ENCODE measurements around the gene GLI2.

The GLI2 gene

DNA sequence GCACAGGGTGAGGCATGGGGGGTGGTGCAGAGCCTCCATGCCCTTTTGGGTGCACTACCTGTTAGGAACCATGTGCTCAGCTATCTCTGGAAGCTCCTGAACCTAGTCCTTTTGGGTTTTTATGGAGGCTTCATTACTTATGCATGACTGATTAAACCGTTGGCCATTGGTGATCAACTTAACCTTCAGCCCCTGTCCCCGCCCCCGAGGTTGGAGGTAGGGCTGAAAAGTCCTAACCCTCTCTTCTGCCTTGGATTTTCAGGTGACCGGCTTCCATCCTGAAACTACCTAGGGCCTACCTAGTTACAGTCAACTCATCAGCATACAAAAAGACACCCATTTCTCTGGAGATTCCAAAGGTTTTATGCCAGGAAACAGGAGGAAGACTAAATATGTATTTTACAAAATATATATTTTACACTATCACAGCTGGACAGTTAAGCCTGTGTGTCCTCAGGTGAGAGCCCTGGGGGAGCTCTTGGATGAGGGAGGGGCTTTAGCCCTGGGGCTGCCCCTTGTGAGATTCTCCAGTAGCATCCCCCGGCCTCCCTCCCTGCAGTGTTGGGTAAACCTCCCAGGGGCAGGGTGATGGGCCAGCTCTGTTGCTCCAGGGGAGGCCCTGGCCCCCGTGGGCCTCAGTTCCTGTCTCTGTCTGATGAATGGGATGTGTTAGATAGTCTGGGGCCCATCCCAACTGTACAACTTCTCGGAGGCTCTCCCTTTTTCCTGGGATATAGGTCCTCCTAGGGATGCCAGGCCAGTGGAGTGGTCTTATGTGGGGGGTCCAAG, 24.1 kb downstream of the GLI2 start:
- DNase-seq: no peak

DNA sequence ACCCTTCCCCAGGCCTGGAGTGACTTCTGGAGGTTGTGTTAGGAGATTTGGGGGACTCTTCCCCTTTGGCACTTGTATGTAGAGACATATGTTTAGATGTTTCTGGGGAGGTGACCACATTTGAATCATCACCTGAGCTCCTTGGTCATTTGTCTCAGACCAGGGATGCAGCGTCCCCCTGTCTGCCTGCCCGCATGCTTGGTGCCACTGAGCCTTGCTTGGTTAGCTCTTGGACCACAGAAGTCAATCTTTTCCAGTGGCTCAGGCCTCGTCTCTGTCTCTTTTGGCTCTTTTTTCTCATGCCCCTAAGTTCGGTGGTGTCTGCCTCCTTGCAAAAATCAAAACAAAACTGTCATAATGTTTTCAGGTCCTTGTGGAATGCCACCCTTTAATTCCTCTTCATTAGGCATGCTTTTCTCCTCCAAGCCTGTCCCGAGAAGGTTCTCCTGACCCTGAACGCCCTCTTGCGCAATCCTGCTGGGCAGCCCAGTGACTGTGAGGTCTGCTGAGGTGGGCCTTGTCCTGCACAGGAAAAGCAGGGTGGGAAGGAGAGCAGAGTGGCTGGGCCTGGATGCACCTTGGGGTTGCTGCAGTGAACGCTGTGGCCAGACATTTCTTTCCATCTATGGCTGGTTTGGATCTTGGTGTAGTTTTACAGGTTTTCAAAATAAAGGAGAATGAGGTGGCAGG, 24.9 kb downstream of the GLI2 start:
- no peak for DNase-seq

DNA sequence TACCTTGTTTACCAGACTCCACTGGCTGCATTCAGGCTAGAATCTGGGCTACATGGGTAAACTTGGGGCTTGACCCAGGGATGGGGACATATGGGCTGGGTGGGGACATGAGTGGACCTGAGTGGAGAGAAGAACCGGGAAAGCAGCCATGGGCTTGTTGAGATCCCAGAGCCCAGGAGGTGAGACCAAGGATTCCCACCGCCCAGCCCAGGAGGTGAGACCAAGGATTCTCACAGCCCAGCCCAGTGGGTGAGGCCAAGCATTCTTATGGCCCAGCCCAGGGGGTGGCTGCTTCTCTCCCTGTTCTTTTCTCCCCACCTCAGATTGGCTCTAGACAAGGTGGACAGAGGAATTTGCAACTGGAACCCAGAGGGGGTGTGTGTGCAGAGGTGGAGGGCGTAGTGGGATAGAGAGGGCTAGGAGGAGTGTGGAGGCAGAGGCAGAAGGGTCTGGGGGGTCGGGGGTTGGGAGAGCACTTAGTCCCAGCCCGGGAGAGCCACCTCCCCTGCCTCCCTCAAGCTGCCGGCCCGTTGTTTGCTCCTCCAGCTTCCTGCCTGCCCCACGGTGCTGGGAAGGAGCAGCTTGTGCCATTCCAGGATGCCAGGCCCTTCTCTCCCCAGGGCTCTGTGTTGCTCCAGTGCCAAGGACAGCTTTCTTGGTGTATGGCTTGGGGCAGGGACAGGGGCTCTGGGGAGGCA, 25.6 kb downstream of the GLI2 start:
- no peak for DNase-seq

DNA sequence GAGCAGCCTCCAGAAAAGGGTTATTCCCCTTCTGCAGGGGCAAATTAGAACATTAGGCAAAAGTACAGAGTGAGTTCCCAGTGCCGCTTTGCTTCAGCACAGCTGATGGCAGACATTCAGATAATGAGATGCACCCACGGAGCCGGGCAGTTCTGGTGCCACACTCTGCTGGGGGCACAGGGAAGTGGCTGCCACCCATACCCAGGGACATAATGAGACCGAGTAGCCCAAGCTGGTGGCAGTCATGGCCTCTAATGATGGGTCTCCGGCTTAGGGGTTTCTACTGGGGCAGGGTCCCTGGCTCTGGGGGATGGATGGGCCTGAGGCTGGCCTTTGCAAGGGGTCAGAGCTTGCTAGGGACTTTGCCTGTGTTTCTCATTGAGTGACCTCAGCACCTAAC, 26.2 kb downstream of the GLI2 start:
- no peak for DNase-seq

DNA sequence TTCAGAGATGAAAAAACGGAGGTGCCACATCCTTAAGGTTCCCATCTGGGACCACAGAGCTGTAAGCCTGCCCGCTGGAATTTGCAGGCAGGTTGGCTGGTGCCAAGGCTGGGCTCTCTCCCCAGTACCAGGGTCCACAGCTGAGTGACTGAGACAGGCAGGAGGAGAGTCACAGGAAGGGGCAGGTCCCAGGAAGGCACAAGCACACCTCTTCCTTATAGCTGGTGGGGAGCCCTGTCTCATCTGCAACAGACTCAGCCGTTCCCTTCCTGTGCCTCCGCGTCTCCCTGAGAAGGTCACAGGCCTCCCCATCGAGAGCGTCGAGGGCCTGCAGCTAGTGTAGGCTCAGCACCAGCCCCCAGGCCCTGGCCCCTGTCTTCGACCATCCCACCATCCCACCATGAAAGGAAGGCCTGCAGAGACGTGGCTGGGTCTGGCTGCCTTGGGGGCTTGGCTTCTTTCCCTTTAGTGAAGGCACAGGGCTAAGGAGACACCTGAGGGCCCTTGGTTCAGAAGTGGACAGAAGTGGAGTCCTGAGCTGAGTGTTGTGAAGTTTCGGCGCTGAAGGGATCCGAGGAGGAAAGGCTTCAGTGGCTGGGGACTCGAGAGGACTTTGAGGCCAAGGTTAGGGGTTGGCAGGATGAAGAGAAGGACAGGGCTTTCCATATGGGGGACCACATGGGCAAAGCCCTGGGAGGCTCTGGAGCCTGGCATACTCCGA, 26.8 kb downstream of the GLI2 start:
- no peak for DNase-seq

DNA sequence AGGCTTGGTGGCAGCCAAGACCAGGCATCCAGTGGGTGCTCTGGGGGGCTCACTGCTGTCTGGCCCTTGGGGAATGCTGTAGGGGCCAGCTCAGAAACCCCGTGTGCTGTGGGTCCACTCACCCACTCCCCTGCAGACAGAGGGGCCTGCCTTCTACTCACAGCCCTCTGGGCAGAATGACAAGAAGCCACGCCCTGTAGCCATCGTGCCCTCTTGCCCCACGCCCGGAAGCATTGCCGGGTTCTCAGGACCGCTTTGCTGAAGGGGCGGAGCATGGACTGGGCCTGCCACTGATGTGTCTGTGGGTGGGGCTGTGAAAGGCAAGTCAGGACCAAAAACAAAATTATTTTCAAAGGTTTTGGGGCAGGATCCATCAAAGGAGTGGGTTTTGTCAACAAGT, 27.8 kb downstream of the GLI2 start:
- DNase-seq: peak; percentile 11

DNA sequence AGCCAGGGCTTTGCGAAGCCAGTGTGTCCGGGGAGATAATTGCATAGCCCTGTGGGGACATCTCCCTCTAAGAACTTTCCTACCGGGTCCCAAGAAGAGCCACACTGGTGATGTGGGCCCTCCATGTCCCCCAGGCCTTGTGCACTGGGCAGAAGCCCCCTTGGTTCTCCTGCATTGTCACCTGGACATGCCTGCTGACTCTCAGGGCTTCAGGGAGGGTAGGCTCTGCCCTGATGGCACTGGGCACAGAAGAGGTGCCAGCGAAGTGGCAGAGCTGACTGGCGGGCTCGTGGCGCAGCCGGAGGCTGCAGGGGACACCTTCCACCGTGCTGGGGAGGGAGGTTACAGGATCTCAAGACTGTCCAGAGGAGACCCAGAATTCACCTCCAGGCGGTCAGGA, 28.3 kb downstream of the GLI2 start:
- no peak for DNase-seq

DNA sequence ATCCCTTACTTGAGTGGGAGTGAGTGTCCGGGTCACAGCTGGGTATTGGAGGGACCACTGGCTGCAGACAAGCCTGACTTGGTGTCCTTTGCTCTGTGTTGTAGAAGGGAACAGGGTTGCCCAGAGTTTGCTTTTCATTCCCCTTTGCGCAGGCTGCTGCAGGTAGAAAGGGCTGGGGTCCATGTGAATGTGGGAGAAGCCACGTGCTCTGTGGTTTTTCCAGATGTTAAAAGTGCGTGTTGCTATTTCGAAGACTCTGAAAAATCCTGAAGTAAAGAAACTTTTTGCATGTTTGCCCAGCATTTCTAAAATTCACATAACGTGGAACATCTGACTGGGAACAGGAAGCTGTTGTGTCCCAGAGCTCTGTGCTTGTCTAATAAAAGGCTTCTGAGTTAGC, 28.8 kb downstream of the GLI2 start:
- DNase-seq: no peak

DNA sequence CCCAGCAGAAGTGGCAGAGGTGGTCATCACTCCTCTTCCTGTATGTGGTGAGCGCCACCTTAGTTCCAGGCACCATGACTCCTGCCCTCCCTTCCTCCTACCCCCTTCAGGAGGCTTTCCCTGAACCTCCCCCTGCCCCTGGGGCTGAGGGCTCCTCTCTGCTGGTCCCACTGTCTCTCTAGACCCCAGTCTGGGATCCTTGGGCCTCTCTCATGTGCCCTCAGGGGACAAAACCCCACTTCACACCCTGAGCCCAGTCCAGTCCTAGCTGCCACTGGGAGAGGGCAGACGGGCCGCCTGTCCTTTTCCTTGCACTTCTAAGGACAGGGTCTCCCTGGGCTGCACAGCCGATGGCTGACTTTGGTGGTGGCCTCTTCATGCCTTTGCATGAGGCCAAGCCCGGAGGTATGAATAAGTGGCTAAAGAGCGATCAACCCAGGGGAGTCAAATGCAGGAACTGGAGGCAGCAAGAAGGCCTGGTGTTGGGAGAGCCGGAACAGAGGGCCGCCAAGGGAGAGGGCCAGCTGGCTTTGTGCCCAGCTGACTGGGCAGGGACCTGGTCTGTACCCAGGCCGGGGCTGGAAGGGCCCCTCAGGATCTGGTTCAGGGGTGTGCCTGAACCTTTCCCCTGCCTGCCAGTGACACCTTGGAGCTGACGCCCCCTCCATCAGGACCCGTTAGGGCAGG, 29.5 kb downstream of the GLI2 start:
- DNase-seq: no peak

DNA sequence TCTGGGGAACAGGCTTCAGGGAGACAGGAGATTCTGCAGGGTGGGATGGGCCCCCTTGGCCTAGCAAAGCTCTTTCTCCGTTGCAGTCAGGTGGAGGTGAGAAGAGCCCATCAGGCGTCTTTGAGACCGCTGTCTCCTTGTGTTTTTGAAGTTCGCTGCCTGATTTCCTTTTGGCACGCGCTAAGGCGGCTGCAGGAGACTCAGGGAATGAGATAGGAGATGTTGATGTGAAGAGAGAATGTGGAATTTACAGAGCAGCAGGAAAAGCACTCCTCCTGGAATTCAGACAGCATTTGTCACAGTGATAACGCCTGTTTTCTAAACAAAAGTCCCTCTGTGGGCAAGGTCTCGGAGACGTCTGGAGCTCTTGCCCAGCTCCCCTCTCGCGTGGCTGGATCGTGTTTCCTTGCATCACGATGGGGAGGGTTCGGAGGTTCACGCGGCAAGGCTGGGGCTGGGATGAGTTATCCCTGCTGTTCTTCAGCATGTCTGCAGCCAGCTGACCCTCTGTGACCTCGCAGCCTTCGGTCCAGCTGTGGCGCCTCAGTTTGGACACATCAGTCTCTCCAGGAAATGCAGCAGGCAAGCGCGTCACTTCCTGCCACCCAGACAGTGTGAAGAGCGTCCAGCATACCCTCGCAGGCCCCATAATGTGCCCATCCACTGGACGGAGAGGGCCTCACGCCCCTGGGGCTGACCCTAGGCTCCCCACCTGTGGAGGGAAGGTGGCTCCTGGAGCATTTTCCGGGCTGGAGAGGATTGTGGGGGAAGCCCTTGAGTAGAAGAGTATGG, 30.2 kb downstream of the GLI2 start:
- no peak for DNase-seq

DNA sequence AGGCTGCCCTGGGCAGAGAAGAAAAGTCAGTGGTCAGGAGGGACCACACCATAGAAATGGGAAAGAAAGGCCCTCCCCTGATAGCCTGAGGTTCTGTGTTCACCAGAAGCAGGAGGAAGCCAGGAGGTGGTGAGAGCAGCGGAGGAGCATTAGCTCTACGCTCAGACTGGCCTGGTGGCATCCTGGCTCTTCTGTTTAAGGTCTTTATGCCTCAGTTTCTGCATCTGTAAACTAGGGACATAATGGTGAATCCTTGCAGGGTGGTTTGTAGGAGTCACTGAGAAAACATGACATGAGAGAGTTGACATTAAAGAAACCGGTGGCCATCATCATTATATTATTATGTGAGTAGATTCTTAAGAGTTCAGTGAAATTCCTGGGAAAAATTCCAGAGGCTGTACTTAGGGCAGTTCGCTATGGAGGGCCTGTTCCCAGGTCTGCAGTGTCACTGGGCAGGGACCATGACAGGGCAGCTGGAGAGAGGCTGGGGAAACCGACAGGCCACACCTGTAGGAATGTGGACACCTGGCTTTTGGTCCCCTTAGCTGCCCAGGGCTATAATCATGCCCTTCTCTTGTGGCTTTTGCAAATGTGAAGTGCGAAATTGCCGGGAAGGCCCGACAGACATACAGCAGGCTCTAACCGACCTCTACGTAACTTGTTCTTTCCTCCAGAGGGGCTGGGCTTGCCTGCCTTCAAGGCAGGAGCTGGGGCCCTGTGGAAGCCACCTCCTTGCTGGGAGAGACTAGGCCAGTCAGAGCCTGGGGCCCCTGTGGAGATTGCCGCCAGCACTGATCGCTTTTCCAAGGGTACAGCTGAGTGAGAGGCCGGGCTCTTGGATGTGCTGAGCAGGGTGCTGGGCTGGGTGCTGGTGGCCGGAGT, 31.0 kb downstream of the GLI2 start:
- DNase-seq: no peak

DNA sequence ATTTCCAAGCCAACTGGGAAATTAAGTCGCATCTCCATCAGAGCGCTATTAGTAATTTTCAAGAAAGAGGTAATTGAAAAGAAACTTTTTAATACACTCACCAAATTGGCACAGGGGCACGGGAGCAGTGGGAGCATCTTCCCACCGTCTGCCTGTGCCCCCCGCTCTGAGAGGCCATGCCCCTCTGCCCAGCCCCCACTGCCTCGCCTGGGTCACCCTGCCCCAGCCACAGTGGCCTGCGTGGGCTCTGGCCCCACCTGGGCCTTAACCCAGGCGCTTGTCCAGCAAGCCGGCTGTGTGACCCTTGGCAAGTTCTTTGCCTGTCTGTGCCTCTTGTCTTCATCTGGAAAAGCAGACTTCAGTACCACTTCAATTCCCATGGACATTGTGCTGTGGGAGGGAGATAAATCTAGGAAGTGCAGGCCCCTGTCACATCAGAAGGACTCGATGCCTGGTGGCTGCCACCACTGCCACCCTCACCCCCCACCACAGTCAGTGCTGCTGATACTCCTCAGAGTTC, 31.9 kb downstream of the GLI2 start:
- no peak for DNase-seq

DNA sequence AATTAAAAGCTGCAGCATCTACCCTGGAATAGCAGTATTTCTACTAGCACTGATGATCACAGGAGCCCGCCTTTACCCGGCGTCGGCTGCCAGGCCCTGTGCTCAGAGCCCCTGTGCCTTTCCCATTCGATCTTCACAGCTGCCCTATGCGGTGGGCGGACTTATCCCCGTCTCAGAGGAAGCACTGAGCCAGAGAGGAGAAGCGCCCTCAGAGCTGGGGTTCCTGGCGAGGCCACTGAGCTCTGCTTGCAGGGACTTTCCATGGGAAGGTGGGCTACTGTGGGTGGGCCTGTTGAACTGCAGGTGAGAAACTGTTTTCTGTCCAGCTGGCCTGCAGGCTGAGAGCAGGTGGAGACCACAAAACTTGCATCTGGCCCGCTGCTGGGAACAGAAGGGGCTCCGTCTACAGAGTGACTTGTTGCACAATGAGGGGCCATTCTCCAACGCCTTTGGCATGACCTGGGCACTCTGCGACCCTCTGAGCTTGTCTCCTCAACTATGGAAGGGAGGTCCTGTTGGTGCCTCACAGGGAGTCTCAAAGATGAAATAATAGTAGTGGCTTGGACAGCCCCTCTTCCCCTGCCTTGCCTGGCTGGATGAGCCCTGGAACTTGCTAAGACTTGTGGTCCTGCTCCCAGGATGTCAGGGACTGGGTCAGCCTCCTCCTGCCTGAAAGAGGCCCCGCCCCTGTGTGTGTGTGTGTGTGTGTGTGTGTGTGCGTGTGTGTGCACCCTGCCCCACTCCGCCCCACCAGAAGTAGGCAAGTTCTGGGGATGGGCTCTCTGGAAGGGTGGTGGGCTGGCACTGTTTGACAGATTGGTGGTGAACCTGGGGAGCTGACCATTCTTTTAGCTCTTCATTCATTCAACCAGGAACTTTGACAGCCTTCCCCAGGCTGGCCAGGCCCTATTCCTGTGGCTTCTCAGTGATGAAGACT, 32.7 kb downstream of the GLI2 start:
- no peak for DNase-seq

DNA sequence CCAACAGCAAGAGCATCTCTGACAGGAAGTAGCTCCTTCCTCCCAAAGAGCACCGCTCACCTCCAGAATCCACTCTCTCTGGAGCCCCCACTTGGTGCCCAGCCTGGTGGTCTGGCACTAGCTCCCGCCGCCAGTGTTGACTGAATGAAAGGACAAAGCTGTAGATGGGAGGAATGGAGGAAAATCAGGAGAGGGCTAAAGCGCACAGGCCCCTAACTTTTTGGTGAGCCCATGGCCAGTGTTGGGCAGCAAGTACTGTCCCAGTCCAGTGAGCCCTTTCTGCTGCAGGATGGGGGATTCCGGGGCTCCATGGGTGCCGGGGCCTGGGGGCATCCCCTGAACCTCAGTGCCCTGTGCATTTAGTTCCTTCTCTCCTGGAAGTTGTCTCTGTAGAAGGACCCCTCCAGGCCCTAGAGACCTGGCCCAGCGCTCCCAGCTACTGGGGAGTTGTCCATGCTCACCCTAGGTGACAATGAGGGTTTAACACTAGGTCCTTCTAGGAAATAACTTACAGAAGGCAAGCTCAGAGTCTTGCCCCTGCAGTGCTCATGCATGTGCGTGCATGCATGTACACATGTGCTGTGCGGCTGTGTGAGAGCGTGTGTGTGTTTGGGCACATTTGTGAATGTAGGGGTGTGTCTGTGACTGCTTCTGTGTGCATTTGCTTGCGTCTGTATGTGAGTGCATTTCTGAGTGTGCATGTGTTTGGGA, 33.6 kb downstream of the GLI2 start:
- no peak for DNase-seq

DNA sequence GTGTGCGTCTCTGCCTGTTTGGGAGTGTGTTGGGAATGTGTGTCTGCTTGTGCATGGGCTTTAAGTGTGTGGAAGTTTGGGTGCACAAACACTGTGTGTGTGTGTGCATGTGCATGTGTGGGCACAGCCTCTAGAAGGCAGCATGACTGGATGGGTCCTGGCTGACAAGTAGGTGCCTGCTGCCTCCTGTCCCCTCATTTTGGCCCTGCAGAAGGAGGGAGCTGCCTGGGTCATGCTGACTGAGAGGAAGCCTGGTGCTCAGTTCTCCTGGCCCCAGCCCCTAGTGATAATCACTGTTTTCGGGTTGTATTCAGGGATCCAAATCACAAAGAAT, 34.1 kb downstream of the GLI2 start:
- DNase-seq: no peak

DNA sequence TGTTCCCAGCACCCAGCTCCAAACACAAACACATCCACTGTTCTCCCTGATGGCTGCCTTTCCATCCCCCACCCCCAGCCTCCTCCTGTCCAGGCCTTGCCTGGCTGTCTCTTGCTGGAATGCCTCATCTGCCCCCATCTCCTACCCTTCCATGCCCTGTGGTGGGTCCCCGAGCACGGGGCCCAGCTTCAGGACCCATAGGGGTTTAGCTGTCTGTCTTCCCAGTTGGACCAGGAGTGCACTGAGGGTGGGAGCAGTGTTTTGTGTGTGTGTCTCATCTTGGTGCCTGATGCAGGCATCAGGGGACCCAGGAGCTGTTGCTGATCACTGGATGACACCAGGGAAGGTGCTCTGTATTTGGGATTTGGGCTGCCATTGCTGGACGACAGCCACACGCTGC, 34.5 kb downstream of the GLI2 start:
- no peak for DNase-seq

DNA sequence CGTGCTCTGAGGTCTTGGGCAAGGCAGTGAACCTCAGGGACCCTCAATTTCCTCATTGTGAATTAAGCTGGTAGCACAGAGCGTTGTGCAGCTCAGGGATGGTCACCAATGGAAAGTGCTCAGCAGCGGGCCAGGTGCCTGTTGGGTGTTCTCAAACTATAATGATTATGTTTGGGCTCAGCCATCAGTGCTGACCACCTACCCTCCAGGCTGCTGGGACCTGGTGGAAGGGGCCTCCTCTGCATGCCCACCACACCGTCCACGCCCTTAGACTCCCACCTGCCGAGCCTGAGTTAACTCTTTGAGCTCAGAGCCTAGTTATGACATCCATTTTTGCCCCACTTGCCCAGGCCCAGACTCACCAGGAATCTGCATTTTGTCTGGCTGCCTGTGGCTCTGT, 35.0 kb downstream of the GLI2 start:
- no peak for DNase-seq

DNA sequence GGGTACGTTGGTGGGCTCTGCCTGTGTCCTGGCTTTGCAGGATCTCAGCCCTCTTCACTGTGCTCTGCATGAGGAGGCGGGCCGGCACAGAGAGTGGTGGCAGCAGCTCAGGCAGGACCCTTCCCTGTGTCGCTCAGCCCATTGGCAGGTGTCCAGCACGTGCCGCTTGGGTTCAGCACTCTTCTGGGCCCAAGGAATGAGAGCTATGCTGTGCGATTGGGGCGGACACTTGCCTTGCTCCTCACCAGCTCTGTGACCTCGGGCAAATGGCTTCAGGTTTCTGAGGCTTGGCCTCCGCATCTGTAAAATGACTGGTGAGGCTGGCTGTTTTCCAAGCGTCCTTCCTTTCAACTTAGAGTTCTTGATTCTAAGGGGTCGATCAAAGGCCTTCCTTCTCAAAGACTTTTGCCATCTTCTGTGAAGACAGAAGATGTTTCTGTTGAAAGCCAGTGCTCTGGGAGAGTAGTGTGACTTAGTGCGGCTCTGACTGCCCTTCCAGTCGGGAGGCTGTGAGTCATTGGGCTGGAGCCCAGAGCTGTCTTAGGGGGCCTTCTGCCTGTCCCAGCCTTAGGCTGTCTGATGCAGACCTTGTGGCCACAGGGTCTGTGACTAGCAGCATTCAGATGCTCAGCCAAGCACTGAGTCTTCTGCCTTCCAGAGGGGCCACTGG, 35.6 kb downstream of the GLI2 start:
- DNase-seq: no peak
